GM19238 (cell line): Measurements from ENCODE around the gene EEFSEC.
"Not testable (repeated sequence)": the region's sequence is repeated elsewhere in the genome, so short reads cannot be mapped to it uniquely, and the experiment has no call there.

Experiments
- DNase-seq: peaks from one replicate; pipeline ENCODE4 v3.0.0; 2011; ENCODE audit warnings: low spot score; ENCODE audit not compliant: insufficient read length

EEFSEC gene

DNA sequence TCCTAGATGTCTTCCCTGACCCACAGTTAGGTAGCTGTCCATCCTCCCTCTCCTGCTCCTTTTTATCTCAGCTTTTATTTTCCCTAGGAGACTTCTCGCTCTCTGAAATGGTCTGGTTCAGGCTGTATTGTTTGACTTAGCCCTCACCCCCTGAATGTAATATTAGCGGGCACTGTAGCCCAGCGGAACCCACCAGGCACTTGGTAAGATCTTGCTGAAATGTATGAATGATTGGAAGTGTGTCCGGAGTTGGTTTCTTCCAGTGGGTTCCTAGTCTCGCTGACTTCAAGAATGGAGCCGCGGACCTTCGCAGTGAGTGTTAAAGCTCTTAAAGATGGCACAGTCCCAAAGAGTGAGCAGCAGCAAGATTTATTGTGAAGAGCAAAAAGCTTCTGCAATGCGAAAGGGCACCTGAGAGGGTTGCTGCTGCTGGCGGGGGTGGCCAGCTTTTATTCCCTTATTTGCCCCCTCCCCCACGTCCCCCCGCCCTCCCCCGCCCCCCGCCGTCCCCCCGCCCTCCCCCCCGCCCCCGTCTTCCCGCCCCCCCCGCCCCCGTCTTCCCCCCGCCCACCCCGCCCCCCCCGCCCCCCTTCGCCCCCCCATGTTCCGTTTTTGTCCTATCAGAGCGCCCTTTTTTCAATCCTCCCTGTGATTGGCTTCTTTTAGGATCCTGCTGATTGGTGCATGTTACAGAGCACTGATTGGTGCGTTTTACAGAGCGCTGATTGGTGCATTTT lies 694 bp upstream of the EEFSEC start:
- no peak for DNase-seq

DNA sequence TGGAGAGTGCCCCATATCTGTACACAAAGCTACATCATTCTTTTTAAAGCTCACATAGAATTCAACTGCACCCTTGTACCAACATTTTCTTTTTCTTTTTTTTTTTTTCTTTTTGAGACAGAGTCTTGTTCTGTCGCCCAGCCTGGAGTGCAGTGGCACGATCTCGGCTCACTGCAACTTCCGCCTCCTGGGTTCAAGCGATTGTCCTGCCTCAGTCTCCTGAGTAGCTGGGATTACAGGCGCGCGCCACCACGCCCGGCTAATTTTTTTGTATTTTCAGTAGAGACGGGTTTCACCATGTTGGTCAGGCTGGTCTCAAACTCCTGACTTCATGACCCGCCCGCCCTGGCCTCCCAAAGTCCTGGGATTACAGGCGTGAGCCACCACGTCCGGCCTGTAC lies 1.1 kb downstream of the EEFSEC start:
- DNase-seq, result not testable (repeated sequence)

DNA sequence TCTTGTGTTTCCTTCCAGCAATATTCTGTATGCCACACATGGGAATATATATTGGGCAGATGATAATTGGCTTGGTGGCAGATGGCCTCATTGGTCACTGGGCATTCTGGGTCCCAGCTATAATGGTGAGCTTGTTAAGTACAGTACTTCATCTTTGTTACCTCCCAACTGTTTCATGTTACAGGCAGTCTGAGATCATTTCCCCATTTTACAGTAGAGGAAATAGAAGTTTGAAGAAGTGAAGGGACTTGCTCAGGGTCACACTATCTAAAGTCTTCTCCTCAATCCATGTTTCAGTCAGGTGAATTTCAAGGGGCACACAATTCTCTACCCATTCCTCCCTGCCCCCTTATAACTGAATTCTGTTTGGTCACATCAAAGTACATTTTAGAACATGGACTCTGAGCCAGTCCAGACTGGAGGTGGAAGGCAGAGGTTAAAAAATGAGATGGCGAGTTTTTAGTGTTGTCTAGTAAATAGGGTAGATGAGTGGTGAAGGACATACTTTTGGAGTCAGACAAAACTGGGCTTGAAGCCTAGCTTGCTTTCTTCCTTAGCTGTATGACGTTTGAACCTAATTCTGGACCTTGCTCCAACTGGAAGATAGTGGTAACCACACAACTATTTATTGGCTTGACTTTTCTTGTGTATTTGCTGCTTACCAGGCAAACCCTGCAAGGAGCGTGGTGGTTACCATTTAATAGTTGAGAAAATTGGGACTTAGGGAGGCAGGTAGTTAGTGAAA lies 2.5 kb downstream of the EEFSEC start:
- no peak for DNase-seq

DNA sequence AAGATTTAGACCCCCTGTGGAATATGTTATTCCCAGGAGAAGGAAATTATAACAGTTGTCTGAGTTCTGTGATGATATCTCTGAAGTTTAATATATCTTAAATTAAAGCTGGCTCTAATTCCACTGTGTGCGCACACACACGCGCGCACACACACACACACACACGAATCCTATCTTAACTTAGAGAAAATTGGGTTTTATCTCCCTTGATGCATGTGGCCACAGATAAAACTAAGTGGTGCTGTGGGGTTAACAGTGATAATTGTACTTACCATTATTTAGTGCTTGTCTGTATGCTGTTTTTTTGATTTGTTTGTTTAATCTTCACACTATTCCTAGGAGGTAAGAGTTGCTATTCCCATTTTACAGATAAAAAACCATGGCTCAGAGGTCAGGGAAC lies 7.4 kb downstream of the EEFSEC start:
- no peak for DNase-seq

DNA sequence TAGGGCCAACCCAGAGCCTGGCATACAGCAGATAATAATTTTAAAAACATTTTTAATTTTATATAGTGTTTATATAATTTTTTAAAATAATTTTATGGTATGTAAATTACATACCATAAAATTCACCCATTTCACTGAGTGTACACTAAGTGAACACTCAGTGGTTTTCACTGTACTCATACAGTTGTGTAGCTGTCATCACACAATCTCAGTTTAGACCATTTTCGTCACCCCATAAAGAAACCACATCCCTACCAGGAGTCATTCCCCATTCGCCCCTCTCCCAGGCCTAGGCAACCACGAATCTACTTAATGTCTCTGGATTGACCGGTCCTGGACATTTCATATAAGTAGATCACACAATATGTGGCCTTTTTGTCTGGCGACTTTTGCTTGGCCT lies 10.2 kb downstream of the EEFSEC start:
- no peak for DNase-seq

DNA sequence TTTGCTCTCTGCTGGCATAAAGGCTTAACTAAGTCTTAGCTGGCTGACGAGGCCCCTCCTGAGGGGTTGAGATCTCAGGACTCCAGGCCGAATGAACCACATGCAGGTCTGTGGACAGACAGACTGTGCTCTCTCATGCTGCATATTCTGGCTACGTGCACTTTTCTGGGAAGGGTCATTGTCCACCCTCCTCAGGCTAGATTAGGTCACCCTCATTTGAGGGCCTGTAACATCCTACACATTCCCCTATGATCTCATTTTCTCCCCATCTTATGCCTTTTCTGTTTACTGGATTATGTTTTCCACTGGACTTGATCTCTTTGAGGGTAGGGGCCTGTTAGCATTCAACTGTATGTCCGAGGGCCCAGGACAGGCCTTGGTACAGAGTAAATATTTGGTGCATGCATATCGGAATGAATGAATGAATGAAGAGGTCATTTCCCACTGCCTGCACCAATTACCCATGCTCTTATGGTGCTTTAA lies 13.7 kb downstream of the EEFSEC start:
- no peak for DNase-seq

DNA sequence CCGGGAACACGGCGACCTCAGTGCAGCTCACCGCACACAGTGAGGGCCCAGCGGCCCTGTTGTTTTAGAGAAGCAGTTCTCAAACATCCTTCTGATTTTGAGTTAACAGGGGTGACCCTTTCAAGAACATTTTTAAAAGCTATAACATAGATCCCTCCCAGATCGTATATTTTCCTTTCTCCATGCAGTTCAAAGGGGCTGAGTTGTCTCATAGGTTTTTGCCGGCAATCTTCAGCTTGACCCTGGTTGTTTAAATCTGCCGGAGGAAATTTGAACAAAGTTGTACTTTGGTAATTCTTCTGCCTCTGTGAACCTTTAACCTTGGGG lies 14.3 kb downstream of the EEFSEC start:
- DNase-seq, result no peak

DNA sequence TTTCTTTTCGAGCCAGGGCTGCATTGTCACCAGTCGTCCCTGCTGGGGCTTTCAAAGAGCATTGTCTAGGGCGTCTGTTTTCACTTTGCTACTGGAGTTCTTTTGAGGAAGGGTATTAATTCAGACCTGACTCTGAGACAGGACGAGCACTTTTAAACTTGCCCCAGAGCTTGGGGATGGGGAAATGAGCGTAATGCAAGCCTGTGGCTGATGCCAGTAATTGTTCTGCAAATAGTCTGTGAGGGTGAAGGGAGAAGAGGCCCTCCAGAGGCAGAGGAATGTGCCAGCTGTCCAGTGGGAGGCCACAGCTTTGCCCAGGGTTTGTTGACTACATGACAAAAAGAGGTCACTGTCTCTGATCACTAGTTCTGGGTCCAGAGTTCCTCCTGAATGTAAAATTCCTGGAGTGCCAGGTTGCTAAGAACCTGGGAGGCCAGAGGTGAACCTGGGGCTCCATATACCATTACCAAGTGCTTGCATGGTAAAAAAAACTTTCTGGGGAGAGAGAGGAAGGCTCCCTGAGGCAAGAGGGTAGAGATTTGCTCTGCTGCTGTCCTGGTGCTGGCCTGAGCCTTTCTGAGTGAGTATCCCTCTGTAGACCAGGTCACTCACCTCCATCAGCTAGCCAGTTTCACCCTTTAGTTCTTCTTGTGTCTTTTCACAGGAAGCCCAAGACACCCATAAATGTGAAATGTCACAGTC lies 14.8 kb downstream of the EEFSEC start:
- DNase-seq, result no peak

DNA sequence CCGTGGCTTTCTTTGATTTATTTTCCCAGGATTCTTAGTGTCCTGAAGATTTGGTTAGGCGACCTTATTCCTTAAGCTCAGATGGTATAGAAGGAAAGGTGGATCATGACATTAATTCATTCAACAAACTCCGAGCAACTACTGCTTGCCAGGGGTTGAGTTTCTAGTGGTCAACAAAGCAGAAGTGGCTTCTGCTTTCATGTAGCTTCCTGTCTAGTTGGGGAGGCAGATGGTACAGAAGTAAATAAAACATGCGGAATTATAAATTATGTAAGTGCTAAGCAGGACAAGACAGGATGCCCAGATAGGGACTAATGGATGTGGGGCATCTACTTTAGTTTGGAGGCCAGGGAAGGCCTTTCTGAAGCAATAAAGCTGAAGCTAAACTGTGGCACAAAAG lies 15.6 kb downstream of the EEFSEC start:
- DNase-seq, result no peak

DNA sequence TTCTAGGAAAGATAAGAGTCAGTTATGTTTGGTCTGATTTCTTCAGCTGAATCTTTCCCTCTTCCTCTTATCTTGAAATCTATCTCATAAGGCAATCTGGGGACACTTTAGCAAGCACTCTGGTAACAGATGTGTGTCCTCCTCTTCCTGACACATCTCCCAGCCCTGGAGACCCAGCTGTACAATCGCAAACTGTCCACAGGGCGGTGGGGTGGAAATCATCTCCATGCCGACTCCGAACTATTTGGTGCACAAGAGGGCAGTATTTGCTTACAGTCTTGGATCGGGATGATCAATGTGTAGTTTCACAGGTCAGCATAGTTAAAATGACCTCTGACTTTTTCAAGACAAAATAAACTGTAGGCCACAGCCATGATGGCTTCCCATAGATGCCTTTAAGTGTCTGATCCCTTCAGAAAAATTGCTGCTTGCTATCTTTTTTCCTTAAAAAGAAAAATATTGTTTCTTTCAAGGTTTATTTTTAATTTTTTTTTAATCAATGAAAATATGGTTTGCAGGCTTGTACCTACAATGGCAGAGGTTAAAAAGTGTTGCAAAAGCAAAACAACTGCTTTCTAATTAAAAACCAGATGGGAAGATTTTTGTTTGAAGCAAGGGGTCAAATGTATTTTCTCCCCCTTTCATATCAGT lies 17.7 kb downstream of the EEFSEC start:
- no peak for DNase-seq

DNA sequence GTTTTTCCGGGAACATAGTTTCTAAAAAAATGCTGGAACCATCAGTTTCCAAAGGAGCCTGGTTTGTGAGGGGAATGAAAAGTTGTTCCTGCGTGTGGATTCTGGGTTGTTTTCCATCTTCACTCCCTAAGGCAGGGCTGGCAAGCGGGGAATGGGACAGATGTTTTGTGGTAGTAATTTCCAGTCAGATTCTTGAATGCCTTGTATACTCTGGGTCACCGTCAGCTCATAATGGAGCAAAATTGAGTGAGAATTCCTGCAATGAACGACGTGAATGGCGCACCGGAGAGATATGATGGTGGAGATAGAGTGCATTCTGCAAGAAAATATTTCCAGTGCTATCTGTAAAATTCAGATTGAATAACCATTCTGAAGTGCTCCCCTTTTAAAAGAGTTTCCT lies 19.9 kb downstream of the EEFSEC start:
- no peak for DNase-seq

DNA sequence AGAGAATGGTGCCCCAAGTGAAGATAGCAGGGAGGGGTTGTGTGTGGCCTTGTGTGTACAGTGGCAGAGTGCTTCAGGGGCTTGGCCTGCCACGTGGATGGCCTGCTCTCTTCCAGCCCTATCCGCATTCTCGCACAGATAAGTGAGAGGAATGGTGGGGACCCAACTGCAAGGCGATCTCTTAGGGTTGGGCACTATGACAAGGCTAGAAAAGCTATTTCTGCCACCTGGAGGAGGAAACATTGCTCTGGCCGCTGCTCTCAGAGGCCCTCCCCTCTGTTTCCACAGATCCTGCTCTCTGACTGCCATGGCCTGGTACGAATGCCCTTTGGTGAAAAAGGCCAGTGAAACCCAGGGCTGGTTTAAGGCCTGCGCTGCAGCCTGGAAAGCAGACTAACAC lies 20.6 kb downstream of the EEFSEC start:
- no peak for DNase-seq

DNA sequence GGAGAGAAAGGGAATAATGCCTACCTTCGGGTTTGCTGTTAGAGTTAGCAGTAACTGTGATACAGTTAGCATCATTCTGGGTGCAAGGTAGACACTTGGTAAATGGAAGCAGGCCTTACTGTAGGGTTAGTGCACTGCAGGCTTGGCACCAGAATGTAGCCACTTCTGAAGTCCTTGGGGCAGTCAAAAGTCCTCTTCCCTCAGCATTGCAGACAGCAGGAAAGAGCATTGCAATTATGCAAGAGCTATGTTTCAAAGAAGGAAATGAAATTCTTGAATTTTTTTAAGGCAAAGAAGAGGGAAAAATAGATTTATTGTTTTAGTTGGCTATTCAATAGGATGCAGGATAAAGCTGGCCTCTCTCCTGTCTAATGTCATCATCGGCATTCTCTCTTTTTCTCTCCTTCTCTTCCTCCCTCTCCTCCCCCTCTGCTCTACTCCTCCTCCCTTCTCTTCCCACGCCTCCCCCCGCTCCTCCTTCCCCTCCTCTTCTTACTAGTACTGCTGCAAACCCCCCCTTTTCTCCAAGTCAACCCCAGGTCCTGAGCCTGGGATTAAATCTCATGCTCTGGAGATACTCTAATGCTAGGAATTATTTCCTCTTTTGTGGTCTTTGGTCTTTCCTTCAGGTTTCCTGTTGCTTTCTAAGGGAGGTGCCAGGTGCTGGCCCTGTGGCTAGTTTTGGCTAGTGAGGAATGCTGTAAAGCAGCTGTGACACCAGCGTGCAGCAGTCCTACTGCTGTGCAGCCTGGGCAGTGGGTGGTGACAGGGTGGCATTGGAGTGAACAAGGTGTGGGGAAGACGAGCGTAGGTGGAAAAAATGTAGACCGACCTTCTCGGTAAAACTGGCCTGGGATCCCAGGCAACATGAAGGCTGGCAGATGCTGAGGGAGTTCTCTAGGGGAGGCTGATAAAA lies 21.7 kb downstream of the EEFSEC start:
- no peak for DNase-seq

DNA sequence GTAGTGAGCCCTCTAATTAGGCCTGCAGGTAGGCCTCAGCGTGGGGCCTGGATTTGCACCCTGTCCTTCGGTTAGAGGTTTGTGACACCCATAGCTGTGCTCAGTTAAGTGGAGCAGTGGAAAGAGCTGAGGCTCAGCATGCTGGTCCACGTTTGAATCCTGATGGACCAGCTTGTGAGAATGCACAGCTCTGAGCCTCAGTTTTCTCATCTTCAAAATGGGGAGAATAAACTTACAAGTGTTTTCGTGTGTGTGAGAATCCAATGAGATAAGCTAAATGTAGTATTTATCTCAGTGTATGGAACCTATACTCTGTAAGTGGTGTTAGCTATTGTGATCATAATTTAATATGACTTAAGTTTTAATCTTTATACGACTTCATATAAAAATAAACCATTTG lies 22.5 kb downstream of the EEFSEC start:
- DNase-seq, result no peak

DNA sequence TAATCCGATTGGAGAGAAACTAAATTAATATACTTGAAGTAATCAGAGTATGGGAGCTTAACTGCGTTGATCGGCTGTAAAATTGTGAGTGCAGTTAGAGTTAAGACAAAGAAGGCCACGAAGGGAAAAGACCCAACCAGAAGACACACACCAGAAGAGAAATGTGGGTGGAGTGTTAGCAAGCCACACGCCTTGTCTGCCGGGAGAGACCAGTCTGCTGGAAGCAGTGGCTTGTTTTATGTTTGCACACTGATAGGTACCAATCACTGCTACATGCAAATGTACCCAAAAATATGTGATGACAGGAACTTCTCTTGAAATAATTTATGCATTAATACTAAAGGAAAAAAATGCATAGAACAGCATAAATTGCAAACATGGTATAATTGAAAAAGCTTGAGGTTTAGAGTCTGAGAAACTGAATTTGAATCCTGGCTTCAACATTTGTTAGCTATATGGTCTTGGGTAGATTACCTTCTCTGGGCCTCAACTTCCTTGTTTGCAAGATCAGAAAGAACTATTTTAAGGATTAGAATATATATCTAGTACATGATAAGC lies 23.1 kb downstream of the EEFSEC start:
- DNase-seq, result no peak

DNA sequence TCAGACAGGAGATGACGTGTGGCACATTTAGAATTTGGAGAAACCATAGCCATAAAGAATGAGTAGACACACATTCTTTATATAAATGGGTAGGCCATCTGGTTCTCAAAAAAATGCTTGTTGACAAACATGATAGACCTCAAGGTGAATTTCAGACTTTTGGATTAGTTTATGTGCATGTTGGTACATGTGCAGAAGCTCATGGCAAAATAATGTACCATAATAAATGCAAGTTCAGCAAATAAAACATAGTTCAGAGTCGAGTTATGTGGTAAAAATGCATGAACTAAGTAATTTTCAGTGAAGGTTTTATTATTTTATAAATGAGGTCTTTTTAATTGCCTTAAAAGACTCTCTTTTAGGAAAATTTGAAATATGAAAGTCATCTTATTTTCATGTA lies 24.6 kb downstream of the EEFSEC start:
- no peak for DNase-seq

DNA sequence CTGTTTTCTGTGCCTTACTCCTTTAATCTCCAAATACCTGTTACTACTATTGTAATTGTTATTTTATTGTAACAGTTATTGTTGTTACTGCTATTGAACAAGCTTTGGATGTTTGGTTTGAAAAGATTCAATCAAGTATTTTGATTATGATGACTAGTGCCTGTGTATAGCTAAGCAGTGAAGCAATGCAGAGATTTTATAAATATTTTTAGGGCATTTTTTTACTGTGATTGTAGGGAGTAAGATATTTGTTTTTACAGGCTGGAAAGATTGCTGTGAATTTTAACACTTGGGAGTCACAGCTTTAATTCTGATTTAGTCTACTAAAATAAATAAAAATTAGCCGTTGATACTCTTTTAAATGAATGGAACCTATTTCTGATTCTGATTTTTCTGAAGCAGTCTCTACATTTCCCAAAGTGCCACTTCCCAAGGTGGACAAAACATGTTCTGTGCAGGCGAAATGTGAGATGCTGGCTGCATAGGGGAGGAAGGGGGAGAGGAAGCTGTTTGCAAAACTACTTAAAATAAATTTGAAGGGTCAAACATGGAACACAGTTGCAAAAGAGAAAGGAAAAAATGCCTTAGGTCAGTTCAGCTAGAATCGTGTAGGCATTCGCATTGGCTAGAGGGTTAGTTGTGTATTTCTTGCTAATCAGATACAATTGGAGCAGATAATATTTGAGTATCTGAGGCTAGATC lies 25.7 kb downstream of the EEFSEC start:
- DNase-seq, result no peak

DNA sequence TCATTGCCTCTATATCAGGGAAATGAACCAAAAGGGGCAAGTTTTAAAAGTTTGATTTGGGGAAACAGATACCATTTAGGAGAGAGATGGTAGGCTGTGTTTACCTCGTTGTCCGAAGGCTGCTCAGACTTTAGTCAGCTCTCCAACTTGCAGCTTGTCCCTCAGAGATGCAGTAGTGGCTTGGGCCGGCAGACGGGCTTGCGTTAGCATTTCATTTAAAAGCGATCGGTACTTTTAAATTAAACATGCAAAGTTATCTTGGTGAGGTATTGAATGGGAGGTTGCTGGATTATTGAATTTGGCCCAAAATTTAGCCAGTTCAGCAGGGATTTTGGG lies 26.2 kb downstream of the EEFSEC start:
- no peak for DNase-seq

DNA sequence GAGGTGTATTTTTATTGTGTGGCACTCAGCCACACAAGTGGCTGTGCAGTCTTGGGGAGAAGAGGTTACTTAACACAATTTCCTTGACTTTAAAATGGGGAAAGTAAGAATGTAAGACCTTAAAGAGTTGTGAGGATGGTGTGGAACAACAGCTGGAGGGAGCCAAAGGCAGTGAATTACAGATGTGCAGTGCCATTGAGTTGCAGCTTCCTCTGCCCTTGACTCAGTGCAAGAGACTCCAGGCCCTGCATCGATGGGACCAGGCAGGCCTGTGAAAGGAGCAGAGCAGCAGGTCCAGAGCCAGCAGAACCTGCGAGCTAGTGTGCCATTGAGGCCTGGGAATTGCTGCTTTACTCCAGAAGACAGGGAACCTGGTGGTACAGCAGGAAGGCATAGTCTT lies 27.2 kb downstream of the EEFSEC start:
- no peak for DNase-seq

DNA sequence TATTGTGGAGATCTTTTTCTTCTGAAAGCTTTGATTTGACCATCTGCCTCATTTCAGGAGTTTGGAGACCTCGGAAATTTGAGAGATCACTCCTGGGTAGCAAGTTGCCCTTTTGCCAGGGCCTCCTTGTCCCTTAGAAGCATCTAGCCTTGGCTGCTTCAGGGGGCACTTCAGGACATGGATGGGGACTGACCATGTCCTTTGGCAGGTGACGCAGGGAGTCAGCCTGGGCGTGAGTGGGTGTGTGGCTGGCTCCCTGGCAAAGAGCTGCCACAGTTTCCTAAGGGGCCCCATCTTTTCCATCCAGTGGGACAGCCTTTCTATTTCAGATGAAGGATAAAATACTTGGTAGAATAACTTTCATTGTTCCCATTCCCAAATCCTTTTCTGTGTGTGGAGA lies 27.6 kb downstream of the EEFSEC start:
- no peak for DNase-seq
